A673 (cell line): ENCODE measurements around the gene MAN2B2.

ENCODE experiments used
- CTCF ChIP-seq: fragments of 300-800, 200-600 bp; sonication (generic); conservative IDR thresholded peaks from 2 replicates; pipeline ENCODE4 v1.5.1; 2017; ENCODE audit warnings: low read depth, mild to moderate bottlenecking, antibody characterized with exemption, low read length, moderate library complexity, mixed read lengths
- EZH2 ChIP-seq: fragments of 200-600 bp; sonication (generic); IDR thresholded peaks from 2 replicates; pipeline ENCODE4 v1.6.1; 2017; ENCODE audit warnings: borderline replicate concordance, low read depth, mild to moderate bottlenecking, mixed read lengths, antibody characterized with exemption, low read length; ENCODE audit not compliant: poor library complexity, severe bottlenecking

- TF ChIP-seq CTCF (no peak), EZH2 (no peak)
These were observed 68.3 kb downstream of the MAN2B2 start for GRCh38 chr4:6643141-6643847.
